Measurements from ENCODE around the gene NR4A1. TPM values are rescaled to one million over a fixed set of nuclear protein-coding genes. Genes with fewer than 3 reads are reported as not detected.

Gene NR4A1
- total and polyA plus RNA-seq, 9 of the 15 experiments (the other 6 are each of a cell fraction or from before 2014, with no cell fraction given), result 0.07 to 4.7 (median 1.9) TPM; not detected in 1

DNA sequence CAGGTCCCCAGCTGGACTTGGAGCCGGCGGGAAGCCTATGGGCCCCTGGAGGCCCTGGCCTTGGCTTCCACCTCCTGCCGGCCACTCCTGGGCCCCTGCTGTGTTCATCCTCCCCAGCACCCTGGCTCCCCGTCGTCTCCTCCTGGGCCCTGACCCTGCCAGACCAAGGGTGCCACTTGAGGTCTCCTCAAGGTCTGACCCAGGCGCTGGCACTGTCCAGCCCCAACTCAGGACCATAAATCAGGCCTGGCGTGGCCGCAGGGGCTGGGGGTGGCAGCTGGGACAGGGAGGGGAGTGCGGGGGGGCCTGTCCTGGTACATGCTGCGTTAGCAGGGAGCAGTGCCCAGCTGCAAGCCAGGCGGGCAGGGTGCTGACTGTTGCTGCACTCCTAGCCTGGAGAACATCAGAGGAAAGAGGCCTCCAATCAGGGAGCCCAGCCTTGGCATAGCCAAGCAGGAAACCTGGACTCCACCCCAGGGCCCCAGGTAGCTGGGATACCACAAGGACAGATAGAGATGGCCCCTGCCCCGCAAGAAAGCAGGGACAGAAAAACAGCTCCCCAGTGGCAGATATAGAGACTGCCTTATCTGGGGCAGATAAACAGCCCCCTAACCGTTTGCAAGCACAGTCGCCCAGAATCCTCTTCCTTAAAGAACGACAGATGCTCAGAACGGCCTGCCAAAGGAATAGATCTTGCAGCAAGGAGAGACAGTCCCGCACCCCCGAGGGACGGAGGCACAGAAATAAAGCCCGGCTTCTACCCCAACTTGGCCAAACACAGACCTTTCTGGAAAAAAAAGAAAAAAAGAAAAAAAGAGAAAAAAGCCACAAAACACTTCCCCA is 12.1 kb downstream of the NR4A1 start:
- POLR2A ChIA-PET, result interaction anchor here (0.7 to 1.4 kb wide), 4 partner anchors 10 to 60 kb away, joined by 3 to 5 read pairs (median 4); no protein-coding TSS in a partner anchor
- in situ Hi-C loops (cut with MboI), result no loop called here
- no peak for FAIRE-seq
- ATAC-seq, result peak; percentile 53
- TF ChIP-seq JUND (IDR thresholded peaks at IDR 0.05; ENCODE audit: borderline replicate concordance, low read depth, low read length), result peak; percentile 6; the same call in 1 of the 2 replicates
- no peak for TF ChIP-seq JUND (tag; IDR thresholded peaks at IDR 0.05; ENCODE audit: borderline replicate concordance, low read depth, low read length)
- 0 out of 4 replicates have a peak, but pooled peaks of 1 of the 2 experiments have one; percentile 18 for TF ChIP-seq RCOR1 (IDR thresholded peaks at IDR 0.05; ENCODE audit: borderline replicate concordance in 1 of 2, low read depth in 2 of 2, low read length in 2 of 2)
- TF ChIP-seq ZBTB7A (IDR thresholded peaks at IDR 0.05; ENCODE audit: borderline replicate concordance, control insufficient read depth, low read depth, low read length), result peak; percentile 77; the same call in 1 of the 2 replicates
- TF ChIP-seq EP300 (IDR thresholded peaks at IDR 0.05; ENCODE audit: low read length), result peak; percentile 18; the same call in 1 of the 2 replicates
- peak; percentile 11; the same call in 1 of the 2 replicates for TF ChIP-seq CBFA2T3 (IDR thresholded peaks at IDR 0.05)
- no peak for TF ChIP-seq NFE2 (IDR thresholded peaks at IDR 0.05; ENCODE audit: low read depth)
- TF ChIP-seq, protein P1, sequence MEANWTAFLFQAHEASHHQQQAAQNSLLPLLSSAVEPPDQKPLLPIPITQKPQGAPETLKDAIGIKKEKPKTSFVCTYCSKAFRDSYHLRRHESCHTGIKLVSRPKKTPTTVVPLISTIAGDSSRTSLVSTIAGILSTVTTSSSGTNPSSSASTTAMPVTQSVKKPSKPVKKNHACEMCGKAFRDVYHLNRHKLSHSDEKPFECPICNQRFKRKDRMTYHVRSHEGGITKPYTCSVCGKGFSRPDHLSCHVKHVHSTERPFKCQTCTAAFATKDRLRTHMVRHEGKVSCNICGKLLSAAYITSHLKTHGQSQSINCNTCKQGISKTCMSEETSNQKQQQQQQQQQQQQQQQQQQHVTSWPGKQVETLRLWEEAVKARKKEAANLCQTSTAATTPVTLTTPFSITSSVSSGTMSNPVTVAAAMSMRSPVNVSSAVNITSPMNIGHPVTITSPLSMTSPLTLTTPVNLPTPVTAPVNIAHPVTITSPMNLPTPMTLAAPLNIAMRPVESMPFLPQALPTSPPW (CRISPR knock-in tag; IDR thresholded peaks at IDR 0.05), result peak; percentile 6; the same call in 1 of the 2 replicates
- no peak for TF ChIP-seq SOX6 (IDR thresholded peaks at IDR 0.05)
- no peaks in the 10 kb centered on the region for H4K20me1 ChIP-seq (replicated peaks; ENCODE audit: control insufficient read depth, insufficient read depth, low read length)
- CTCF ChIA-PET (ENCODE audit: low intra/inter-chr PET ratio), result no interaction called here
- H2AFZ ChIP-seq (ENCODE audit: low read depth, low read length), result peak overlapping the region; percentile 54; the same call in 1 of the 2 replicates
- H3K36me3 ChIP-seq (ENCODE audit: control insufficient read depth, insufficient read depth, low read length), result no peaks in the 10 kb centered on the region
- no peaks in the 10 kb centered on the region for H3K9me1 ChIP-seq (ENCODE audit: control insufficient read depth, insufficient read depth, low read length)
- BruUV-seq (replicated peaks), result no TSS peak
- H3K4me3 ChIP-seq, result no peak overlapping the region
- WGBS (ENCODE audit: insufficient coverage, low coverage, missing lambda C conversion rate), result 38% methylated on average over 11 of the region's 20 CpGs
- H3K4me2 ChIP-seq (ENCODE audit: insufficient read depth, low read length), result no peak overlapping the region
- H3K27ac ChIP-seq (ENCODE audit: extremely low read depth, low read depth, low read length), result no peak overlapping the region
- intact Hi-C loops (cut with micrococcal nuclease), result no loop called here
- no peaks in the 10 kb centered on the region for H3K9me3 ChIP-seq (replicated peaks; ENCODE audit: control insufficient read depth, insufficient read depth, low read depth, low read length)
- peak overlapping the region; percentile 4 to 75; a peak in 3 of 4 replicates for H3K9ac ChIP-seq (ENCODE audit: insufficient read depth in 1 of 2, low read depth in 2 of 2, low read length in 2 of 2)
- peak; percentile 21 to 46 (median 38) for DNase-seq (ENCODE audit: extremely low read depth in 1 of 4, low spot score in 3 of 4)
- peaks cover 9 to 33% of the 10 kb centered on the region in 2 experiments; a peak in 4 of 5 replicates for H3K4me1 ChIP-seq (replicated peaks in 1 of 2; ENCODE audit: control insufficient read depth in 2 of 2, insufficient read depth in 2 of 2, low read length in 2 of 2)
- peaks cover 0 to 4% of the 10 kb centered on the region in 2 experiments; a peak in 2 of 5 replicates for H3K27me3 ChIP-seq (ENCODE audit: control insufficient read depth in 2 of 2, insufficient read depth in 2 of 2, low read length in 2 of 2)
- H3K79me2 ChIP-seq (ENCODE audit: control insufficient read depth, insufficient read depth, low read length), result no peaks in the 10 kb centered on the region

Data from K562 (cell line).